PC-3 (cell line): ENCODE data around the gene OPTC. TPM values are rescaled to one million over a fixed set of nuclear protein-coding genes. Genes with fewer than 3 reads are reported as not detected.
"Not testable (repeated sequence)": the region's sequence is repeated elsewhere in the genome, so short reads cannot be mapped to it uniquely, and the experiment has no call there.

Experiments
- ATAC-seq: fragments of 200-7000 bp; cut with Tn5 transposase; 2 replicates; pipeline ENCODE4 v1.9.1; 2020; ENCODE audit warnings: mild to moderate bottlenecking, moderate library complexity
- BruUV-seq: library from RNA; stranded (reverse); fragments of 400-500 nt; replicated peaks from 2 replicates; lab custom pipeline; 2021; lab: Mats Ljungman, UMichigan
- CTCF ChIA-PET: fragments of 300-600 bp; sonication (Branson Sonifier 250); formaldehyde crosslinking; loops from one replicate; lab custom pipeline; 2022; ENCODE audit warnings: antibody characterized with exemption; lab: Charles Lee
- POLR2A ChIA-PET: fragments of 300-600 bp; sonication (Branson Sonifier 250); formaldehyde crosslinking; loops from one replicate; lab custom pipeline; 2022; ENCODE audit warnings: antibody characterized with exemption; ENCODE audit not compliant: unreplicated experiment; lab: Charles Lee
- DNase-seq: peaks from one replicate; pipeline ENCODE4 v3.0.0-alpha.2; 2015
- H2AFZ ChIP-seq: fragments of 300-600 bp; sonication (generic); 2 replicates; pipeline ENCODE4 v1.6.0; 2016; ENCODE audit warnings: antibody characterized with exemption, low read length
- H3F3A ChIP-seq: fragments of 300-600 bp; sonication (generic); one replicate; pipeline ENCODE4 v1.6.0; 2017; ENCODE audit warnings: antibody characterized with exemption, low read length, control low read depth, mild to moderate bottlenecking; ENCODE audit not compliant: unreplicated experiment
- H3K27ac ChIP-seq: fragments of 300-600 bp; sonication (generic); 2 replicates; pipeline ENCODE4 v1.5.1; 2016; ENCODE audit warnings: mild to moderate bottlenecking, low read length
- H3K27me3 ChIP-seq: fragments of 300-600 bp; sonication (generic); 2 replicates; pipeline ENCODE4 v1.6.1; 2016; ENCODE audit warnings: low read length, mixed read lengths
- H3K36me3 ChIP-seq: fragments of 300-600 bp; sonication (generic); 2 replicates; pipeline ENCODE4 v1.6.1; 2016; ENCODE audit warnings: low read depth, mixed run types, low read length, mixed read lengths
- H3K4me1 ChIP-seq: fragments of 300-600 bp; sonication (generic); 2 replicates; pipeline ENCODE4 v1.5.1; 2016; ENCODE audit warnings: low read length; ENCODE audit not compliant: insufficient read depth
- H3K4me2 ChIP-seq: fragments of 300-600 bp; sonication (generic); 2 replicates; pipeline ENCODE4 v1.6.0; 2016; ENCODE audit warnings: low read length
- H3K4me3 ChIP-seq: fragments of 300-600 bp; sonication (generic); 2 replicates; pipeline ENCODE4 v1.5.1; 2016; ENCODE audit warnings: mild to moderate bottlenecking, low read length, mixed read lengths
- H3K79me2 ChIP-seq: fragments of 300-600 bp; sonication (generic); 2 replicates; pipeline ENCODE4 v1.6.1; 2017; ENCODE audit warnings: low read length, mixed read lengths
- H3K9ac ChIP-seq: fragments of 300-600 bp; sonication (generic); 2 replicates; pipeline ENCODE4 v1.6.0; 2016; ENCODE audit warnings: mild to moderate bottlenecking, low read length
- H3K9me2 ChIP-seq: fragments of 300-600 bp; sonication (generic); replicated peaks from 2 replicates; pipeline ENCODE4 v1.6.1; 2016; ENCODE audit warnings: mixed run types, low read length, mixed read lengths
- H3K9me3 ChIP-seq: fragments of 300-600 bp; sonication (generic); 2 replicates; pipeline ENCODE4 v1.6.1; 2016; ENCODE audit warnings: low read length, mixed read lengths
- H4K20me1 ChIP-seq: fragments of 300-600 bp; sonication (generic); 2 replicates; pipeline ENCODE4 v1.6.1; 2016; ENCODE audit warnings: low read length, mixed read lengths
- EZH2 ChIP-seq: fragments of 300-600 bp; sonication (generic); IDR thresholded peaks from one replicate; pipeline ENCODE4 v1.6.1; 2017; ENCODE audit warnings: antibody characterized with exemption, mild to moderate bottlenecking, low read length; ENCODE audit not compliant: unreplicated experiment
- EZH2phosphoT487 ChIP-seq: fragments of 300-600 bp; sonication (generic); IDR thresholded peaks from 2 replicates; pipeline ENCODE4 v1.6.1; 2018; ENCODE audit warnings: mild to moderate bottlenecking, antibody characterized with exemption, low read length, borderline replicate concordance
- intact Hi-C: fragments of 100-400 bp; cut with micrococcal nuclease; formaldehyde crosslinking; loops from 2 replicates; pipeline ENCODE4 v1.9.0; 2023
- total RNA-seq: library from RNA; depleted of rRNA; stranded (reverse); fragments of >200 nt; gene quantifications from 2 replicates; pipeline ENCODE4 v1.2.3, GENCODE V29; 2014
- TF ChIP-seq, protein P1 (sequence below): fragments of 300-600 bp; sonication (generic); conservative IDR thresholded peaks from 2 replicates; pipeline ENCODE4 v1.5.1; 2017; ENCODE audit warnings: antibody characterized with exemption, low read depth, mild to moderate bottlenecking, low read length

Gene OPTC
- total RNA-seq, 1 experiment from 2014 or later = not detected

DNA sequence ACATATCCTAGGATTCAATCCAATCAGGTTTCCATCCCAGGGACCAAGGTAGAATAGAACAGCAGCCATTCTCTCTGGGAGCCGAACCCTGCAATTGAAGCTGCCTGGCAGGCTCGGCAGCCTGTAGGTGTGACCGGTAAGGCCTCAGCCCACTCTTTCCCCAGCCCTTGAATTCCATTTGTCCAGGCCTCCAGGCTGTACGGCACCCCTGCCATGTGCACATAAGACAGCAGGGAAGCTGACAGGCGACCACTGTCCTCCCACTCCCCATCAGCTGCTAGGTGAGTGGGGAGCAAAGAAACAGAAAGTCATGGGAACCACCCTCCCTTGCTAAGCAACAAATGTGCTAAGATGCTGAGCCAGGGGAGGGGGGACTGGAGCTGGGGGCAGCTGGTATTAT, 23.0 kb downstream of the OPTC start:
- CTCF ChIA-PET = no interaction called here
- Histone ChIP-seq H4K20me1 (no peaks in the 10 kb centered on the region), H3K4me3 (no peak overlapping the region), H3K27me3 (no peaks in the 10 kb centered on the region), H3K4me1 (peaks cover 50% of the 10 kb centered on the region), H3K9me2 (no peaks in the 10 kb centered on the region), H3K9ac (no peak overlapping the region), H2AFZ (no peak overlapping the region), H3K4me2 (no peak overlapping the region), H3K27ac (no peak overlapping the region), H3F3A (peaks cover 16% of the 10 kb centered on the region), H3K79me2 (no peaks in the 10 kb centered on the region), H3K9me3 (no peaks in the 10 kb centered on the region), H3K36me3 (no peaks in the 10 kb centered on the region)
- intact Hi-C loops = no loop called here
- no peak for DNase-seq
- ATAC-seq = no peak
- no peak for TF ChIP-seq EZH2
- TF ChIP-seq EZH2phosphoT487 = no peak
- TF ChIP-seq, protein P1, sequence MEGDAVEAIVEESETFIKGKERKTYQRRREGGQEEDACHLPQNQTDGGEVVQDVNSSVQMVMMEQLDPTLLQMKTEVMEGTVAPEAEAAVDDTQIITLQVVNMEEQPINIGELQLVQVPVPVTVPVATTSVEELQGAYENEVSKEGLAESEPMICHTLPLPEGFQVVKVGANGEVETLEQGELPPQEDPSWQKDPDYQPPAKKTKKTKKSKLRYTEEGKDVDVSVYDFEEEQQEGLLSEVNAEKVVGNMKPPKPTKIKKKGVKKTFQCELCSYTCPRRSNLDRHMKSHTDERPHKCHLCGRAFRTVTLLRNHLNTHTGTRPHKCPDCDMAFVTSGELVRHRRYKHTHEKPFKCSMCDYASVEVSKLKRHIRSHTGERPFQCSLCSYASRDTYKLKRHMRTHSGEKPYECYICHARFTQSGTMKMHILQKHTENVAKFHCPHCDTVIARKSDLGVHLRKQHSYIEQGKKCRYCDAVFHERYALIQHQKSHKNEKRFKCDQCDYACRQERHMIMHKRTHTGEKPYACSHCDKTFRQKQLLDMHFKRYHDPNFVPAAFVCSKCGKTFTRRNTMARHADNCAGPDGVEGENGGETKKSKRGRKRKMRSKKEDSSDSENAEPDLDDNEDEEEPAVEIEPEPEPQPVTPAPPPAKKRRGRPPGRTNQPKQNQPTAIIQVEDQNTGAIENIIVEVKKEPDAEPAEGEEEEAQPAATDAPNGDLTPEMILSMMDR = no peak
- POLR2A ChIA-PET = interaction anchor here (0.5 to 0.7 kb wide), 2 partner anchors 8 to 73 kb away, joined by 3 to 8 read pairs; no protein-coding TSS in a partner anchor
- no TSS peak for BruUV-seq

DNA sequence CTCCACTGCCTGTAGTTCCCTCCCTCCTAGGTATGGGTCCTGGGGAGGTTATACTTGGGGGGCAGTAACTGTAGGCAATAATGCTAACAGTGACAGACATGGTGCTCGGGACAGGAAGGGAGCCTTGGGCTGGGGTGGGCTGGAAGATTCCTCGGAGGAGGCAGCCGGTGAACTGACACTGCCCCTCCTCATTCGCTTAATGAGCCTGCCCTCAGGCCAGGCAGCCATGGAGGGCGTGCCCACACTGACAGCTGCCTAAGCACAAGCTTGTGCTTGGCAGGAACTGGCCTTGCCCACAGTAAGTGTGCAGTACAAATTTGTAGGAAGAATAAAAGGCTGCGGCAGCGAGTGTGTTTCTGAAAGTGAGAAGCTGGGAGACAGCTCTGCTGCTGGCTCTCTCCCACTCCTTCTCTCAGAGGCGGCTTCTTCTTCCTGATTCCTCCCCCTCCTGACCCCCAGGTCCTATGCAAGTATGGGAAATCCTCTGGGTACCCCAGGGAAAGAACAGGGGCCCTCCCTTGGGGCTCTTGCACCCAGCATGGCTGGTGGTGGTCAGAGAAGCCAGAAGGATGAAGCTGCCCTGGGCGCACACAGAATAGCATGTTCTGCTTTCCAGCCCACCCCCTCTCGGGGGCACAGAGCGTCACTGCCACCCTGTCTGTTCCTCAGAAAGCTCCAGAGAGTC, 23.6 kb downstream of the OPTC start:
- peaks cover 43% of the 10 kb centered on the region for H3K4me1 ChIP-seq
- peaks cover 16% of the 10 kb centered on the region for H3F3A ChIP-seq
- no TSS peak for BruUV-seq
- no peak overlapping the region for H2AFZ ChIP-seq
- CTCF ChIA-PET = no interaction called here
- intact Hi-C loops = no loop called here
- ATAC-seq (no peak), DNase-seq (no peak)
- H3K9me3 ChIP-seq = no peaks in the 10 kb centered on the region
- H3K27me3 ChIP-seq = no peaks in the 10 kb centered on the region
- H3K36me3 ChIP-seq = no peaks in the 10 kb centered on the region
- H3K4me2 ChIP-seq = no peak overlapping the region
- H3K4me3 ChIP-seq = no peak overlapping the region
- no peaks in the 10 kb centered on the region for H3K9me2 ChIP-seq
- no peaks in the 10 kb centered on the region for H3K79me2 ChIP-seq
- H3K9ac ChIP-seq = no peak overlapping the region
- no peak overlapping the region for H3K27ac ChIP-seq
- TF ChIP-seq EZH2phosphoT487 = no peak
- POLR2A ChIA-PET = interaction anchor here (0.5 kb wide), 1 partner anchor 72 kb away, joined by 3 read pairs; no protein-coding TSS in a partner anchor
- H4K20me1 ChIP-seq = no peaks in the 10 kb centered on the region

DNA sequence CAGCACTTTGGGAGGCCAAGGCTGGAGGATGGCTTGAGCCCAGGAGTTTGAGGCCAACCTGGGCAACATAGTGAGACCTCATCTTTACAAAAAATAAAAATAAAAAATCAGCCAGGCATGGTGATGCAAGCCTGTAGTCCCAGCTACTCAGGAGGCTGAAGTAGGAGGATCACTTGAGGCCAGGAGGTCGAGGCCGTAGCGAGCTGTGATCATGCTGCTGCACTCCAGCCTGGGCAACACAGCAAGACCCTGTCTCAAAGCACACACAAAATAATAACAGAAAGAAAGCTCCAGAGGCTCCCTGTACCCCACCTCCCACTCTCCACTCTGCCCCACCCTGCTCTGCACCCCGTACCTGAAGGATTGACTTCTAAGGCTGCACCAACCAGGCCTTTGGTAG, 24.2 kb downstream of the OPTC start:
- H3K9me2 ChIP-seq, H3K36me3 ChIP-seq, H3K4me3 ChIP-seq, DNase-seq, BruUV-seq, H3K4me2 ChIP-seq, H3K27ac ChIP-seq, H3K9ac ChIP-seq, H3K27me3 ChIP-seq, H3K9me3 ChIP-seq, intact Hi-C loops, H2AFZ ChIP-seq, ATAC-seq, CTCF ChIA-PET, H3K79me2 ChIP-seq, H4K20me1 ChIP-seq, POLR2A ChIA-PET: not testable (repeated sequence)
- Histone ChIP-seq H3F3A (peaks cover 14% of the 10 kb centered on the region), H3K4me1 (peaks cover 38% of the 10 kb centered on the region)

DNA sequence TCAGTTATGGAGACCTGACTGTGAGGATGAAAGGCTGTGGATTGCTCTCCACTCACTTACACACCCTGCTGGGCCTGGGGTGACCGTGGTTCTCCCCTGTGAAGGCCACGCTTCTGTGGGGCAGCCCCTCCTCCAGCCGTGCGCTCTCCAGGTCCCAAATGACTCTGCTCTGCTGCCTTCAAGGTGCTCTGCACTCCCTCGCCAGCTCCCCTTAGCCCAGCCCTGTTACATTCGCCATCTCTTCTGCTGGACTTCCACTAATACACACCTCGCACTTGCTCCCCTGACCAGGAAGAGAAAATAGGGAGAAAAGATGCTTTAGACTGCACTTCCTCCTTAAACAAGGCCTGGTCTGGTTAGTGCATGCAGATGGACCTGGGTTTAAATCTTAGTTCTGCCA, 24.6 kb downstream of the OPTC start:
- BruUV-seq = no TSS peak
- Histone ChIP-seq H4K20me1 (no peaks in the 10 kb centered on the region), H3K27me3 (no peaks in the 10 kb centered on the region), H3K9me2 (no peaks in the 10 kb centered on the region), H3K79me2 (no peaks in the 10 kb centered on the region), H3K4me1 (peaks cover 34% of the 10 kb centered on the region), H2AFZ (no peak overlapping the region), H3K9me3 (no peaks in the 10 kb centered on the region), H3K9ac (no peak overlapping the region), H3K36me3 (no peaks in the 10 kb centered on the region), H3K27ac (no peak overlapping the region), H3K4me2 (no peak overlapping the region), H3F3A (peaks cover 10% of the 10 kb centered on the region), H3K4me3 (no peak overlapping the region)
- TF ChIP-seq EZH2phosphoT487 (no peak), EZH2 (no peak)
- TF ChIP-seq, protein P1 = no peak
- POLR2A ChIA-PET = no interaction called here
- intact Hi-C loops = no loop called here
- ATAC-seq (no peak), DNase-seq (no peak)
- CTCF ChIA-PET = no interaction called here
